Adipocyte (in vitro differentiated cells): ENCODE measurements around the gene UBE2Q1.

Experiments used
- DNase-seq: peaks from one replicate; pipeline ENCODE4 v3.0.0-alpha.2; 2015; ENCODE audit warnings: low read depth
- H3K27me3 ChIP-seq: replicated peaks from 2 replicates; pipeline ENCODE4 v1.7.0; 2013; ENCODE audit warnings: mild to moderate bottlenecking, low read length, moderate library complexity; ENCODE audit not compliant: control insufficient read depth, insufficient read depth
- H3K36me3 ChIP-seq: 2 replicates; pipeline ENCODE4 v1.7.0; 2013; ENCODE audit warnings: low read length, mild to moderate bottlenecking, moderate library complexity; ENCODE audit not compliant: control insufficient read depth, insufficient read depth, severe bottlenecking
- H3K4me1 ChIP-seq: 2 replicates; pipeline ENCODE4 v1.7.0; 2013; ENCODE audit warnings: mild to moderate bottlenecking, low read length, moderate library complexity; ENCODE audit not compliant: control insufficient read depth, insufficient read depth
- H3K4me3 ChIP-seq: 2 replicates; pipeline ENCODE4 v1.7.0; 2013; ENCODE audit warnings: mild to moderate bottlenecking, low read length, moderate library complexity
- H3K9ac ChIP-seq: 2 replicates; pipeline ENCODE4 v1.7.0; 2013; ENCODE audit warnings: mild to moderate bottlenecking, low read length, moderate library complexity
- H3K9me3 ChIP-seq: 2 replicates; pipeline ENCODE4 v1.7.0; 2013; ENCODE audit warnings: mild to moderate bottlenecking, low read length, moderate library complexity; ENCODE audit not compliant: control insufficient read depth

UBE2Q1 gene

GRCh38 chr1:154577346-154578057, 19.0 kb upstream of the UBE2Q1 start:
- Histone ChIP-seq H3K27me3 (no peaks in the 10 kb centered on the region), H3K4me3 (no peak overlapping the region), H3K9ac (no peak overlapping the region), H3K36me3 (peaks cover 42% of the 10 kb centered on the region), H3K9me3 (no peaks in the 10 kb centered on the region), H3K4me1 (peaks cover 12% of the 10 kb centered on the region)
- DNase-seq = no peak

- Histone ChIP-seq H3K36me3 (peaks cover 30% of the 10 kb centered on the region), H3K4me1 (peaks cover 12% of the 10 kb centered on the region)
- DNase-seq = no peak
Observed at GRCh38 chr1:154575951-154576566, 17.6 kb upstream of the UBE2Q1 start.

DNA sequence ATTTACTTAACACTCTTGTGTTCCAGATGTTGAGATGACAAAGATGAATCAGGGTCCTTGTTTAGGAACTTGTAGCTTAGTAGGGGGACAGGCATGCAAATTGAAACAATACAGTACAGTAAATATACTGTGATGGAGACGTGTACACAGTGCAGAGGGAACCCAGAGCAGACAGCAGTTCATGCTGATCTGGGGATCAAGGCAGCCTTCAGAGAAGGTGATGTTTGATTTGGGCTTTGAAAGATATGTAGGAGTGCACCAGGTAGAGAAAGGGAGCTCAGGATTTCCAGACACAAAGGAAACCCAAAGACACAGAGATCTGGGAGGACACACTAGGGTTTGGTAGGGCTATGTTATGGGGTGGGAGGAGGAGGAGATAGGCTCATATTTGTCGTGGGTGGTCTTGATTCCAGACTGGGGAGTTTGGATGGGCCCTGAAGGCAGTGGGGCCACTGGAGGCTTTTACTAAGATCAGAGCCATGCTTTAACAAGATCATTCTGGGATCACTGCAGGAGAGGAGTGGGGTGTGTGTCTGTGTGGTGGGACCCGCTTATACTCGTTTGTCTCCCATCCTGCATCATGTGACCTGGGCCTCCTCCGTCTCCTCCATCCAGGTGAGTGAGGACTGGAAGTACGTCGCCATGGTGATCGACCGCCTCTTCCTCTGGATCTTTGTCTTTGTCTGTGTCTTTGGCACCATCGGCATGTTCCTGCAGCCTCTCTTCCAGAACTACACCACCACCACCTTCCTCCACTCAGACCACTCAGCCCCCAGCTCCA, 16.9 kb upstream of the UBE2Q1 start:
- Histone ChIP-seq H3K9ac (no peak overlapping the region), H3K27me3 (peaks cover 13% of the 10 kb centered on the region), H3K4me1 (peaks cover 12% of the 10 kb centered on the region), H3K36me3 (peaks cover 23% of the 10 kb centered on the region), H3K9me3 (no peaks in the 10 kb centered on the region), H3K4me3 (no peak overlapping the region)
- DNase-seq = no peak

More at GRCh38 chr1:154575951-154576566, 17.6 kb upstream of the UBE2Q1 start:
- H3K27me3 ChIP-seq = peaks cover 6% of the 10 kb centered on the region
- no peaks in the 10 kb centered on the region for H3K9me3 ChIP-seq
- no peak overlapping the region for H3K4me3 ChIP-seq
- H3K9ac ChIP-seq = no peak overlapping the region

GRCh38 chr1:154574716-154575115, 16.3 kb upstream of the UBE2Q1 start:
- Histone ChIP-seq H3K4me1 (peaks cover 12% of the 10 kb centered on the region), H3K9me3 (no peaks in the 10 kb centered on the region), H3K9ac (no peak overlapping the region), H3K4me3 (no peak overlapping the region), H3K27me3 (peaks cover 19% of the 10 kb centered on the region), H3K36me3 (peaks cover 17% of the 10 kb centered on the region)
- no peak for DNase-seq

DNA sequence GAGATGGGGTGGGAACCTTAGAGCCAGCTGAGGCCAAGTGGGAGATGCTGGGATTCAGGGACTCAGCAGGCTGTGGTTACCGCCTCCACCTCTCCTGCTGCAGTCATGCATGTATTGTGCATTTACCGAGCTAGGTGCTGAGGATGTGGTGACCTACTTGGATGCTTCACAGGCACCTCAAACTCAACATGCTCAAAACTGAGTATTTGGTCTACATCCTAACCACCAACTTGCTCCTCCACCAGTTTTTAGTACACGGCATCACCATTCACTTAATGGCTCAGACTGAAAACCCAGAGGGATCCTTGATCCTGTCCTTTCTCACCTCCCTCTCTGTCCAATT, 14.7 kb upstream of the UBE2Q1 start:
- peaks cover 8% of the 10 kb centered on the region for H3K4me1 ChIP-seq
- H3K4me3 ChIP-seq = no peak overlapping the region
- H3K27me3 ChIP-seq = peaks cover 31% of the 10 kb centered on the region
- no peaks in the 10 kb centered on the region for H3K9me3 ChIP-seq
- no peak overlapping the region for H3K9ac ChIP-seq
- no peak for DNase-seq
- H3K36me3 ChIP-seq = peaks cover 2% of the 10 kb centered on the region

GRCh38 chr1:154572468-154573167, 14.2 kb upstream of the UBE2Q1 start:
- Histone ChIP-seq H3K9ac (no peak overlapping the region), H3K4me3 (no peak overlapping the region), H3K9me3 (no peaks in the 10 kb centered on the region), H3K36me3 (no peaks in the 10 kb centered on the region), H3K27me3 (peaks cover 34% of the 10 kb centered on the region), H3K4me1 (peaks cover 8% of the 10 kb centered on the region)
- DNase-seq = no peak

- DNase-seq = no peak
- H3K27me3 ChIP-seq = peaks cover 41% of the 10 kb centered on the region
- peaks cover 8% of the 10 kb centered on the region for H3K4me1 ChIP-seq
- H3K36me3 ChIP-seq = no peaks in the 10 kb centered on the region
- no peaks in the 10 kb centered on the region for H3K9me3 ChIP-seq
- no peak overlapping the region for H3K9ac ChIP-seq
- H3K4me3 ChIP-seq = no peak overlapping the region
Observed at GRCh38 chr1:154571964-154572288, 13.5 kb upstream of the UBE2Q1 start.

DNA sequence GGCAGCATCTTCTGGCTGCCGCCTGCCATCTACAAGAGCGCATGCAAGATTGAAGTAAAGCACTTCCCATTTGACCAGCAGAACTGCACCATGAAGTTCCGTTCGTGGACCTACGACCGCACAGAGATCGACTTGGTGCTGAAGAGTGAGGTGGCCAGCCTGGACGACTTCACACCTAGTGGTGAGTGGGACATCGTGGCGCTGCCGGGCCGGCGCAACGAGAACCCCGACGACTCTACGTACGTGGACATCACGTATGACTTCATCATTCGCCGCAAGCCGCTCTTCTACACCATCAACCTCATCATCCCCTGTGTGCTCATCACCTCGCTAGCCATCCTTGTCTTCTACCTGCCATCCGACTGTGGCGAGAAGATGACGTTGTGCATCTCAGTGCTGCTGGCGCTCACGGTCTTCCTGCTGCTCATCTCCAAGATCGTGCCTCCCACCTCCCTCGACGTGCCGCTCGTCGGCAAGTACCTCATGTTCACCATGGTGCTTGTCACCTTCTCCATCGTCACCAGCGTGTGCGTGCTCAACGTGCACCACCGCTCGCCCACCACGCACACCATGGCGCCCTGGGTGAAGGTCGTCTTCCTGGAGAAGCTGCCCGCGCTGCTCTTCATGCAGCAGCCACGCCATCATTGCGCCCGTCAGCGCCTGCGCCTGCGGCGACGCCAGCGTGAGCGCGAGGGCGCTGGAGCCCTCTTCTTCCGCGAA, 12.9 kb upstream of the UBE2Q1 start:
- Histone ChIP-seq H3K9ac (no peak overlapping the region), H3K9me3 (no peaks in the 10 kb centered on the region), H3K4me1 (peaks cover 8% of the 10 kb centered on the region), H3K4me3 (no peak overlapping the region), H3K27me3 (peaks cover 46% of the 10 kb centered on the region), H3K36me3 (no peaks in the 10 kb centered on the region)
- DNase-seq = no peak

- peaks cover 50% of the 10 kb centered on the region for H3K27me3 ChIP-seq
- peaks cover 3% of the 10 kb centered on the region for H3K4me1 ChIP-seq
- H3K9me3 ChIP-seq = no peaks in the 10 kb centered on the region
- H3K9ac ChIP-seq = no peak overlapping the region
- H3K4me3 ChIP-seq = peak overlapping the region; percentile 56
- H3K36me3 ChIP-seq = no peaks in the 10 kb centered on the region
- no peak for DNase-seq
Observed at GRCh38 chr1:154568157-154568815, 9.8 kb upstream of the UBE2Q1 start.

DNA sequence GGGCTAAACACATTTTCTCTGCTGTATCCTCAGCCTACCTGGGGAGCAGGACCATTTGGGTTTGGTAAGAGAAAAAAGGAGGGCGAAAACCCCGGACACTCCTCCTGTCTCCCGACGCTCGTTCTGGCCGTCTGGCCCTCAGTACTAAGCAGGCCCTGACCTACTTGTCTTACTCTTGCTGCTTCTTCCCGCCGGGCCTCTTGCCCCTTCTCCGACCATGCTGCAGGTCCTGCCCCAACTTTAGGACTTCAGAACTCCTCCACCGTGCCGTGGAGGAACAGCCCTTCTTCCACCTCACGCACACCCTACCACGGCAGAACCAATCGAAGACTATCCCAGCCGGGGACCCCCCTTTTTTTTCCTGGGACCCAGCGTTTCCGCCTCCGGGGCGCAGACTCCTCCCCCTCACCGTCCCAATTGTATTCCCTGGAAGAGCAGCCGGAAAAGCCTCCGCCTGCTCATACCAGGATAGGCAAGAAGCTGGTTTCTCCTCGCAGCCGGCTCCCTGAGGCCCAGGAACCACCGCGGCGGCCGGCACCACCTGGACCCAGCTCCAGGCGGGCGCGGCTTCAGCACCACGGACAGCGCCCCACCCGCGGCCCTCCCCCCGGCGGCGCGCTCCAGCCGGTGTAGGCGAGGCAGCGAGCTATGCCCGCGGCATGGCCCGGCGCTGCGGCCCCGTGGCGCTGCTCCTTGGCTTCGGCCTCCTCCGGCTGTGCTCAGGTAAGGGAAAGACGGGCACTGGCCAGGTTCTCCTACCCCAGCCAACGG, 9.1 kb upstream of the UBE2Q1 start, which contains the start of gene CHRNB2:
Gene CHRNB2 (plus strand): TSS at position 393 of the 771 bp plus-strand sequence. CDS start 267 bp downstream, at position 660.
- H3K36me3 ChIP-seq = no peaks in the 10 kb centered on the region
- no peaks in the 10 kb centered on the region for H3K9me3 ChIP-seq
- H3K27me3 ChIP-seq = peaks cover 50% of the 10 kb centered on the region
- H3K4me3 ChIP-seq = peak within 1 kb of the TSS; percentile 56
- H3K9ac ChIP-seq = no peak within 1 kb of the TSS
- peaks cover 3% of the 10 kb centered on the region for H3K4me1 ChIP-seq
- DNase-seq = peak; percentile 74
